HepG2 (cell line): Measurements from ENCODE around the gene TAS2R19. TPM values are rescaled to one million over a fixed set of nuclear protein-coding genes. Genes with fewer than 3 reads are reported as not detected.
A peak's percentile ranks its signal among the peaks of the same experiment; 100 is the strongest.

Source experiments
- HNF4G ChIP-seq, 2 experiments: sonication (generic) in 1 of 2; formaldehyde crosslinking in 1 of 2; IDR thresholded peaks; 2 replicates each; pipeline versions ENCODE4 v1.4.0 to v1.6.1; 2011 to 2020; ENCODE audit warnings: borderline replicate concordance in 2 of 2, low read depth in 2 of 2, mild to moderate bottlenecking in 2 of 2, low read length in 1 of 2, missing genetic modification reagents in 1 of 2, moderate library complexity in 1 of 2
- HNRNPL ChIP-seq: fragments of 200-400 bp; formaldehyde crosslinking; IDR thresholded peaks from 2 replicates; pipeline ENCODE4 v1.6.1; 2017; ENCODE audit warnings: mild to moderate bottlenecking, low read depth, low read length
- IRX3 ChIP-seq: sonication (generic); formaldehyde crosslinking; IDR thresholded peaks from 2 replicates; pipeline ENCODE4 v1.8.1; 2023; ENCODE audit warnings: mild to moderate bottlenecking, low read depth, missing genetic modification reagents, borderline replicate concordance
- JDP2 ChIP-seq: sonication (generic); formaldehyde crosslinking; IDR thresholded peaks from 2 replicates; pipeline ENCODE4 v1.8.1; 2022; ENCODE audit warnings: missing genetic modification reagents, borderline replicate concordance
- KAT7 ChIP-seq: IDR thresholded peaks from 2 replicates; pipeline ENCODE4 v1.6.1; 2018; ENCODE audit warnings: borderline replicate concordance, missing compliant biosample characterization
- KDM2A ChIP-seq: sonication (generic); formaldehyde crosslinking; IDR thresholded peaks from 2 replicates; pipeline ENCODE4 v1.4.0; 2020; ENCODE audit warnings: low read depth, missing genetic modification reagents, borderline replicate concordance
- KLF11 ChIP-seq: IDR thresholded peaks from 2 replicates; pipeline ENCODE4 v1.6.1; 2016; ENCODE audit warnings: missing compliant biosample characterization
- KLF13 ChIP-seq: sonication (generic); formaldehyde crosslinking; IDR thresholded peaks from 2 replicates; pipeline ENCODE4 v1.4.0; 2020; ENCODE audit warnings: mild to moderate bottlenecking, missing genetic modification reagents
- MED1 ChIP-seq: sonication (generic); formaldehyde crosslinking; IDR thresholded peaks from 2 replicates; pipeline ENCODE4 v1.4.0; 2020; ENCODE audit warnings: missing genetic modification reagents
- MEIS1 ChIP-seq: sonication (generic); formaldehyde crosslinking; IDR thresholded peaks from 2 replicates; pipeline ENCODE4 v1.9.0; 2021; ENCODE audit warnings: mild to moderate bottlenecking, missing genetic modification reagents, moderate library complexity, borderline replicate concordance
- NONO ChIP-seq, 2 experiments: fragments of 450-650 bp in 1 of 2; sonication (generic) in 1 of 2; formaldehyde crosslinking in 1 of 2; IDR thresholded peaks in 1 of 2; conservative IDR thresholded peaks in 1 of 2; 2 replicates each; pipeline versions ENCODE4 v1.6.1 to v1.8.0; 2017 to 2022; ENCODE audit warnings: mild to moderate bottlenecking in 1 of 2, missing genetic modification reagents in 1 of 2, moderate library complexity in 1 of 2
- SAP130 ChIP-seq: IDR thresholded peaks from 2 replicates; pipeline ENCODE4 v1.6.1; 2016; ENCODE audit warnings: low read depth
- SMYD3 ChIP-seq: sonication (generic); formaldehyde crosslinking; IDR thresholded peaks from 2 replicates; pipeline ENCODE4 v1.8.1; 2023; ENCODE audit warnings: mild to moderate bottlenecking, missing genetic modification reagents
- TAF15 ChIP-seq: fragments of 200-400 bp; formaldehyde crosslinking; IDR thresholded peaks from one replicate; pipeline ENCODE4 v1.6.1; 2018; ENCODE audit warnings: mild to moderate bottlenecking, low read depth, low read length; ENCODE audit not compliant: poor library complexity, severe bottlenecking
- U2AF1 ChIP-seq: fragments of 200-400 bp; formaldehyde crosslinking; optimal IDR thresholded peaks from 2 replicates; pipeline ENCODE3; 2017; ENCODE audit warnings: mild to moderate bottlenecking, low read depth, low read length
- ZNF350 ChIP-seq: sonication (generic); formaldehyde crosslinking; IDR thresholded peaks from 2 replicates; pipeline ENCODE4 v1.4.0; 2020; ENCODE audit warnings: mild to moderate bottlenecking, low read depth, missing genetic modification reagents, borderline replicate concordance
- ZNF382 ChIP-seq: sonication (generic); formaldehyde crosslinking; IDR thresholded peaks from 2 replicates; pipeline ENCODE4 v1.5.0; 2020; ENCODE audit warnings: missing genetic modification reagents, mild to moderate bottlenecking, borderline replicate concordance
- ZNF451 ChIP-seq: sonication (generic); formaldehyde crosslinking; IDR thresholded peaks from 2 replicates; pipeline ENCODE4 v1.5.0; 2020; ENCODE audit warnings: mild to moderate bottlenecking, missing genetic modification reagents
- ZNF746 ChIP-seq: sonication (generic); formaldehyde crosslinking; IDR thresholded peaks from 2 replicates; pipeline ENCODE4 v1.8.0; 2022; ENCODE audit warnings: mild to moderate bottlenecking, missing genetic modification reagents
- ZNF777 ChIP-seq: sonication (generic); formaldehyde crosslinking; IDR thresholded peaks from 2 replicates; pipeline ENCODE4 v1.4.0; 2020; ENCODE audit warnings: missing genetic modification reagents
- ZSCAN9 ChIP-seq: IDR thresholded peaks from 2 replicates; pipeline ENCODE4 v1.6.1; 2016; ENCODE audit warnings: borderline replicate concordance
- polyA plus RNA-seq, 8 experiments: library from polyadenylated mRNA; depleted of rRNA in 3 of 8; stranded (reverse) in 7 of 8; unstranded in 1 of 8; fragments of >200 nt; fragmentation: Illumina TruSeq in 4 of 8; extraction: Trizol in 4 of 8; gene quantifications; 2 replicates each; pipeline versions ENCODE4 v1.2.1 to v1.2.3, GENCODE V29; 2011 to 2016; ENCODE audit warnings: low read depth in 4 of 8, missing spikeins in 1 of 8, mixed read lengths in 1 of 8; ENCODE audit not compliant: insufficient read depth in 1 of 8
- total RNA-seq, 5 experiments: library from RNA; depleted of rRNA; stranded (reverse); fragments of >200 nt; fragmentation: Illumina TruSeq; extraction: Trizol; gene quantifications; 2 replicates each; pipeline ENCODE4 v1.2.3, GENCODE V29; 2016; ENCODE audit warnings: low read depth in 1 of 5
- TF ChIP-seq, protein P1 (sequence below): sonication (generic); formaldehyde crosslinking; IDR thresholded peaks from 2 replicates; pipeline ENCODE4 v1.4.0; 2020; ENCODE audit warnings: missing genetic modification reagents
- TF ChIP-seq, protein P2 (sequence below): sonication (generic); formaldehyde crosslinking; IDR thresholded peaks from 2 replicates; pipeline ENCODE4 v1.8.1; 2022; ENCODE audit warnings: mild to moderate bottlenecking, missing genetic modification reagents
- TF ChIP-seq, protein P3 (sequence below): IDR thresholded peaks from 2 replicates; pipeline ENCODE4 v1.6.1; 2016; ENCODE audit warnings: missing genetic modification reagents, missing compliant biosample characterization

The TAS2R19 gene
- total and polyA plus RNA-seq, 2 of the 13 experiments (the other 11 are each of a cell fraction or from before 2014, with no cell fraction given) = 0.62 to 5.3 TPM

DNA sequence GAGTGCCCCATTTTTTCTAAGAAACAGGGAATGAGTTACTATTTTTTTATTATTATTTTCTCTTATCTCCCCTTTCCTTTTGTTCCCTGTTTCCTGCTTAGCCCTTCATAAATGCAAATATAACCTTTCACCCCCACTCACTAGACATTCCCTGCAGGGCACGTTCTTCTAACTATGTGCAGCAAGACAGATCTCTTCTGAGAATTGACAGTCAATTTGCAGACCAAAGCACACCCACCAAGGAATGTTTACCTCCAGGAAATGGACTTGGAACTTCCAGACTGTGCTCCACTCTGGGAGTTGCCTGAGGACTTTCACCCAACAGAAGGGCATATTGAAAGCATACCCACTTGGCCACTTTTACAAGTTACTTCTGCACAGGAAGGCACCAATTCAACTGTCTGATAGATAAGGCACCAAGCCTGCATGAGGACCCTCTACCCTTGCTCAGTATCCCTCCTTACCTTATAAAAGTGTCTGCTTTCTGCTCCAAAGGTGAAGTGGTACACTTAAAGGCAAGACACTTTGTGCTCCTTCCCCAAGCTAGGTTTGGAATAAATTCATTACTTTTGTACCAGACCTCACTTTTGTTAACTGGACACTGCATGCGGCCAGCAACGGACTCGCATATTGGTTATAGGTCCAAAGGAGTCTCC is 6.5 kb downstream of the TAS2R19 start (continued):
- TF ChIP-seq, protein P1, sequence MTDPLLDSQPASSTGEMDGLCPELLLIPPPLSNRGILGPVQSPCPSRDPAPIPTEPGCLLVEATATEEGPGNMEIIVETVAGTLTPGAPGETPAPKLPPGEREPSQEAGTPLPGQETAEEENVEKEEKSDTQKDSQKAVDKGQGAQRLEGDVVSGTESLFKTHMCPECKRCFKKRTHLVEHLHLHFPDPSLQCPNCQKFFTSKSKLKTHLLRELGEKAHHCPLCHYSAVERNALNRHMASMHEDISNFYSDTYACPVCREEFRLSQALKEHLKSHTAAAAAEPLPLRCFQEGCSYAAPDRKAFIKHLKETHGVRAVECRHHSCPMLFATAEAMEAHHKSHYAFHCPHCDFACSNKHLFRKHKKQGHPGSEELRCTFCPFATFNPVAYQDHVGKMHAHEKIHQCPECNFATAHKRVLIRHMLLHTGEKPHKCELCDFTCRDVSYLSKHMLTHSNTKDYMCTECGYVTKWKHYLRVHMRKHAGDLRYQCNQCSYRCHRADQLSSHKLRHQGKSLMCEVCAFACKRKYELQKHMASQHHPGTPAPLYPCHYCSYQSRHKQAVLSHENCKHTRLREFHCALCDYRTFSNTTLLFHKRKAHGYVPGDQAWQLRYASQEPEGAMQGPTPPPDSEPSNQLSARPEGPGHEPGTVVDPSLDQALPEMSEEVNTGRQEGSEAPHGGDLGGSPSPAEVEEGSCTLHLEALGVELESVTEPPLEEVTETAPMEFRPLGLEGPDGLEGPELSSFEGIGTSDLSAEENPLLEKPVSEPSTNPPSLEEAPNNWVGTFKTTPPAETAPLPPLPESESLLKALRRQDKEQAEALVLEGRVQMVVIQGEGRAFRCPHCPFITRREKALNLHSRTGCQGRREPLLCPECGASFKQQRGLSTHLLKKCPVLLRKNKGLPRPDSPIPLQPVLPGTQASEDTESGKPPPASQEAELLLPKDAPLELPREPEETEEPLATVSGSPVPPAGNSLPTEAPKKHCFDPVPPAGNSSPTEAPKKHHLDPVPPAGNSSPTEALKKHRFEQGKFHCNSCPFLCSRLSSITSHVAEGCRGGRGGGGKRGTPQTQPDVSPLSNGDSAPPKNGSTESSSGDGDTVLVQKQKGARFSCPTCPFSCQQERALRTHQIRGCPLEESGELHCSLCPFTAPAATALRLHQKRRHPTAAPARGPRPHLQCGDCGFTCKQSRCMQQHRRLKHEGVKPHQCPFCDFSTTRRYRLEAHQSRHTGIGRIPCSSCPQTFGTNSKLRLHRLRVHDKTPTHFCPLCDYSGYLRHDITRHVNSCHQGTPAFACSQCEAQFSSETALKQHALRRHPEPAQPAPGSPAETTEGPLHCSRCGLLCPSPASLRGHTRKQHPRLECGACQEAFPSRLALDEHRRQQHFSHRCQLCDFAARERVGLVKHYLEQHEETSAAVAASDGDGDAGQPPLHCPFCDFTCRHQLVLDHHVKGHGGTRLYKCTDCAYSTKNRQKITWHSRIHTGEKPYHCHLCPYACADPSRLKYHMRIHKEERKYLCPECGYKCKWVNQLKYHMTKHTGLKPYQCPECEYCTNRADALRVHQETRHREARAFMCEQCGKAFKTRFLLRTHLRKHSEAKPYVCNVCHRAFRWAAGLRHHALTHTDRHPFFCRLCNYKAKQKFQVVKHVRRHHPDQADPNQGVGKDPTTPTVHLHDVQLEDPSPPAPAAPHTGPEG = no peak
- no peak for TF ChIP-seq SMYD3 (CRISPR knock-in tag)
- peak; percentile 94 for TF ChIP-seq MED1 (CRISPR knock-in tag)
- TF ChIP-seq, protein P2, sequence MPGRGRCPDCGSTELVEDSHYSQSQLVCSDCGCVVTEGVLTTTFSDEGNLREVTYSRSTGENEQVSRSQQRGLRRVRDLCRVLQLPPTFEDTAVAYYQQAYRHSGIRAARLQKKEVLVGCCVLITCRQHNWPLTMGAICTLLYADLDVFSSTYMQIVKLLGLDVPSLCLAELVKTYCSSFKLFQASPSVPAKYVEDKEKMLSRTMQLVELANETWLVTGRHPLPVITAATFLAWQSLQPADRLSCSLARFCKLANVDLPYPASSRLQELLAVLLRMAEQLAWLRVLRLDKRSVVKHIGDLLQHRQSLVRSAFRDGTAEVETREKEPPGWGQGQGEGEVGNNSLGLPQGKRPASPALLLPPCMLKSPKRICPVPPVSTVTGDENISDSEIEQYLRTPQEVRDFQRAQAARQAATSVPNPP (CRISPR knock-in tag) = no peak
- TF ChIP-seq MEIS1 (CRISPR knock-in tag) = no peak; the same call in 1 of the 2 replicates
- peak; percentile 83 for TF ChIP-seq SAP130
- TF ChIP-seq KLF11 = no peak
- no peak for TF ChIP-seq NONO (IDR thresholded peaks at IDR 0.05)
- TF ChIP-seq NONO (CRISPR knock-in tag; conservative IDR thresholded peaks at IDR 0.05) = no peak
- TF ChIP-seq HNRNPL = no peak
- TF ChIP-seq ZNF350 (CRISPR knock-in tag) = no peak
- no peak for TF ChIP-seq ZNF746 (CRISPR knock-in tag)
- TF ChIP-seq, protein P3, sequence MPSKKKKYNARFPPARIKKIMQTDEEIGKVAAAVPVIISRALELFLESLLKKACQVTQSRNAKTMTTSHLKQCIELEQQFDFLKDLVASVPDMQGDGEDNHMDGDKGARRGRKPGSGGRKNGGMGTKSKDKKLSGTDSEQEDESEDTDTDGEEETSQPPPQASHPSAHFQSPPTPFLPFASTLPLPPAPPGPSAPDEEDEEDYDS (CRISPR knock-in tag) = no peak
- TF ChIP-seq U2AF1 = no peak
- TF ChIP-seq TAF15 = no peak
- no peak for TF ChIP-seq KDM2A (CRISPR knock-in tag)
- TF ChIP-seq IRX3 (CRISPR knock-in tag) = no peak
- TF ChIP-seq KAT7 (CRISPR knock-in tag) = 0 out of 2 replicates have a peak, but pooled peaks have one; percentile 35
- no peak for TF ChIP-seq KLF13 (CRISPR knock-in tag)
- TF ChIP-seq ZSCAN9 (CRISPR knock-in tag) = no peak
- no peak for TF ChIP-seq ZNF777
- TF ChIP-seq ZNF382 = no peak
- TF ChIP-seq HNF4G (IDR thresholded peaks at IDR 0.05; ENCODE audit: borderline replicate concordance, low read depth, low read length) = peak; percentile 79
- TF ChIP-seq HNF4G (CRISPR knock-in tag; IDR thresholded peaks at IDR 0.05; ENCODE audit: borderline replicate concordance, low read depth) = peak; percentile 91
- TF ChIP-seq ZNF451 = no peak
- TF ChIP-seq JDP2 (CRISPR knock-in tag) = no peak
